ENCODE results near the gene PITPNB.

Gene PITPNB

GRCh38 chr22:27844656-27845591 is 74.1 kb downstream of the PITPNB start:
- Histone ChIP-seq H4K20me1 (ENCODE audit: insufficient read depth, low read length) (no peaks in the 10 kb centered on the region), H3K4me1 (ENCODE audit: insufficient read depth, low read length, severe bottlenecking) (no peaks in the 10 kb centered on the region), H3F3A (ENCODE audit: insufficient read depth, low read length) (no peaks in the 10 kb centered on the region), H3K27me3 (ENCODE audit: insufficient read depth, low read length) (no peaks in the 10 kb centered on the region), H3K36me3 (ENCODE audit: insufficient read depth, low read length) (peaks cover 10% of the 10 kb centered on the region), H2AFZ (ENCODE audit: low read length) (no peak overlapping the region), H3K27ac (ENCODE audit: low read depth, low read length, poor library complexity, severe bottlenecking) (no peak overlapping the region), H3K9ac (ENCODE audit: low read length) (no peak overlapping the region), H3K9me3 (ENCODE audit: low read length) (no peaks in the 10 kb centered on the region), H3K4me2 (ENCODE audit: low read length) (no peak overlapping the region), H3K4me3 (ENCODE audit: low read depth, low read length, poor library complexity, severe bottlenecking) (no peak overlapping the region), H3K9me2 (ENCODE audit: low read depth, low read length) (no peaks in the 10 kb centered on the region), H3K79me2 (ENCODE audit: insufficient read depth, low read length) (no peaks in the 10 kb centered on the region)
- TF ChIP-seq, protein P1, sequence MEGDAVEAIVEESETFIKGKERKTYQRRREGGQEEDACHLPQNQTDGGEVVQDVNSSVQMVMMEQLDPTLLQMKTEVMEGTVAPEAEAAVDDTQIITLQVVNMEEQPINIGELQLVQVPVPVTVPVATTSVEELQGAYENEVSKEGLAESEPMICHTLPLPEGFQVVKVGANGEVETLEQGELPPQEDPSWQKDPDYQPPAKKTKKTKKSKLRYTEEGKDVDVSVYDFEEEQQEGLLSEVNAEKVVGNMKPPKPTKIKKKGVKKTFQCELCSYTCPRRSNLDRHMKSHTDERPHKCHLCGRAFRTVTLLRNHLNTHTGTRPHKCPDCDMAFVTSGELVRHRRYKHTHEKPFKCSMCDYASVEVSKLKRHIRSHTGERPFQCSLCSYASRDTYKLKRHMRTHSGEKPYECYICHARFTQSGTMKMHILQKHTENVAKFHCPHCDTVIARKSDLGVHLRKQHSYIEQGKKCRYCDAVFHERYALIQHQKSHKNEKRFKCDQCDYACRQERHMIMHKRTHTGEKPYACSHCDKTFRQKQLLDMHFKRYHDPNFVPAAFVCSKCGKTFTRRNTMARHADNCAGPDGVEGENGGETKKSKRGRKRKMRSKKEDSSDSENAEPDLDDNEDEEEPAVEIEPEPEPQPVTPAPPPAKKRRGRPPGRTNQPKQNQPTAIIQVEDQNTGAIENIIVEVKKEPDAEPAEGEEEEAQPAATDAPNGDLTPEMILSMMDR (IDR thresholded peaks at IDR 0.05; ENCODE audit: low read length), result no peak
- TF ChIP-seq EZH2 (IDR thresholded peaks at IDR 0.05; ENCODE audit: borderline replicate concordance, low read length), result no peak

- Histone ChIP-seq H3K36me3 (ENCODE audit: insufficient read depth, low read length) (peaks cover 5% of the 10 kb centered on the region; the same call in 1 of the 2 replicates), H3K4me3 (ENCODE audit: low read depth, low read length, poor library complexity, severe bottlenecking) (no peak overlapping the region), H4K20me1 (ENCODE audit: insufficient read depth, low read length) (no peaks in the 10 kb centered on the region), H2AFZ (ENCODE audit: low read length) (no peak overlapping the region), H3K4me2 (ENCODE audit: low read length) (no peak overlapping the region), H3K4me1 (ENCODE audit: insufficient read depth, low read length, severe bottlenecking) (no peaks in the 10 kb centered on the region), H3K27me3 (ENCODE audit: insufficient read depth, low read length) (no peaks in the 10 kb centered on the region), H3K79me2 (ENCODE audit: insufficient read depth, low read length) (no peaks in the 10 kb centered on the region), H3K27ac (ENCODE audit: low read depth, low read length, poor library complexity, severe bottlenecking) (no peak overlapping the region), H3K9me2 (ENCODE audit: low read depth, low read length) (no peaks in the 10 kb centered on the region), H3K9me3 (ENCODE audit: low read length) (no peaks in the 10 kb centered on the region), H3F3A (ENCODE audit: insufficient read depth, low read length) (no peaks in the 10 kb centered on the region), H3K9ac (ENCODE audit: low read length) (no peak overlapping the region)
- TF ChIP-seq EZH2 (IDR thresholded peaks at IDR 0.05; ENCODE audit: borderline replicate concordance, low read length), result no peak
- TF ChIP-seq, protein P1 (IDR thresholded peaks at IDR 0.05; ENCODE audit: low read length), result no peak
Measured at GRCh38 chr22:27844256-27844655, 74.8 kb downstream of the PITPNB start.

- no peak overlapping the region for H3K4me2 ChIP-seq (ENCODE audit: low read length)
- no peak overlapping the region for H2AFZ ChIP-seq (ENCODE audit: low read length)
- H3K9ac ChIP-seq (ENCODE audit: low read length), result no peak overlapping the region
- H3K4me1 ChIP-seq (ENCODE audit: insufficient read depth, low read length, severe bottlenecking), result no peaks in the 10 kb centered on the region
- TF ChIP-seq EZH2 (IDR thresholded peaks at IDR 0.05; ENCODE audit: borderline replicate concordance, low read length), result no peak
- TF ChIP-seq, protein P1 (IDR thresholded peaks at IDR 0.05; ENCODE audit: low read length), result no peak
- H3K36me3 ChIP-seq (ENCODE audit: insufficient read depth, low read length), result no peaks in the 10 kb centered on the region
- no peaks in the 10 kb centered on the region for H3K9me2 ChIP-seq (ENCODE audit: low read depth, low read length)
- no peaks in the 10 kb centered on the region for H3K27me3 ChIP-seq (ENCODE audit: insufficient read depth, low read length)
- no peak overlapping the region for H3K27ac ChIP-seq (ENCODE audit: low read depth, low read length, poor library complexity, severe bottlenecking)
- no peaks in the 10 kb centered on the region for H3K9me3 ChIP-seq (ENCODE audit: low read length)
- no peaks in the 10 kb centered on the region for H3F3A ChIP-seq (ENCODE audit: insufficient read depth, low read length)
- H3K4me3 ChIP-seq (ENCODE audit: low read depth, low read length, poor library complexity, severe bottlenecking), result no peak overlapping the region
- H3K79me2 ChIP-seq (ENCODE audit: insufficient read depth, low read length), result no peaks in the 10 kb centered on the region
- H4K20me1 ChIP-seq (ENCODE audit: insufficient read depth, low read length), result no peaks in the 10 kb centered on the region
Measured at GRCh38 chr22:27843441-27843840, 75.6 kb downstream of the PITPNB start.
